H1 (cell line): Measurements from ENCODE around the gene FBLN5. TPM values are rescaled to one million over a fixed set of nuclear protein-coding genes. Genes with fewer than 3 reads are reported as not detected.

Experiments
- CTCF ChIA-PET: fragments of 300-600 bp; sonication (Branson Sonifier 250); formaldehyde crosslinking; loops from one replicate; lab custom pipeline; 2021; ENCODE audit not compliant: partially characterized antibody; lab: Charles Lee
- POLR2A ChIA-PET: fragments of 300-600 bp; sonication (Branson Sonifier 250); formaldehyde crosslinking; loops from one replicate; lab custom pipeline; 2021; ENCODE audit warnings: inconsistent platforms; ENCODE audit not compliant: partially characterized antibody; lab: Charles Lee
- DNase-seq, 2 experiments: peaks; one replicate each; pipeline versions ENCODE4 v3.0.0 to v3.0.0-alpha.2; 2010 to 2022; ENCODE audit warnings: low spot score in 2 of 2, low read depth in 1 of 2, mixed read lengths in 1 of 2
- FAIRE-seq: peaks from 2 replicates; lab custom pipeline; 2011; peaks lifted over from hg19 to GRCh38; lab: Jason Lieb, UNC
- H2AFZ ChIP-seq: 2 replicates; pipeline ENCODE4 v1.8.1; 2012; ENCODE audit warnings: low read length, inconsistent platforms
- H2AK5ac ChIP-seq: 2 replicates; pipeline ENCODE4 v1.6.1; 2013; ENCODE audit warnings: low read depth, low read length
- H2BK120ac ChIP-seq: replicated peaks from 2 replicates; pipeline ENCODE3; 2013; ENCODE audit warnings: low read depth, low read length, inconsistent platforms
- H2BK12ac ChIP-seq: 2 replicates; pipeline ENCODE4 v1.6.1; 2013; ENCODE audit warnings: low read depth, low read length
- H2BK15ac ChIP-seq: 2 replicates; pipeline ENCODE4 v1.6.1; 2013; ENCODE audit warnings: low read length
- H2BK20ac ChIP-seq: 2 replicates; pipeline ENCODE4 v1.6.1; 2013; ENCODE audit warnings: low read length
- H2BK5ac ChIP-seq: 2 replicates; pipeline ENCODE4 v1.6.1; 2013; ENCODE audit warnings: low read depth, low read length
- H3K14ac ChIP-seq: 2 replicates; pipeline ENCODE4 v1.6.1; 2013; ENCODE audit warnings: inconsistent platforms; ENCODE audit not compliant: insufficient read length
- H3K18ac ChIP-seq: 2 replicates; pipeline ENCODE4 v1.6.1; 2013; ENCODE audit warnings: low read length; ENCODE audit errors: extremely low read depth
- H3K23ac ChIP-seq: 2 replicates; pipeline ENCODE4 v1.6.1; 2013; ENCODE audit warnings: inconsistent platforms; ENCODE audit not compliant: insufficient read length
- H3K23me2 ChIP-seq: 2 replicates; pipeline ENCODE4 v1.6.1; 2013; ENCODE audit warnings: low read depth, low read length
- H3K27ac ChIP-seq: 2 replicates; pipeline ENCODE4 v1.6.1; 2011; ENCODE audit warnings: low read depth, low read length, inconsistent platforms
- H3K27me3 ChIP-seq, 4 experiments: replicated peaks in 1 of 4; 1 replicate in 1 of 4; 2 replicates in 3 of 4; pipeline versions ENCODE4 v1.6.1 to v1.8.1; 2011 to 2013; ENCODE audit warnings: low read length in 3 of 4, mild to moderate bottlenecking in 3 of 4, inconsistent platforms in 2 of 4, mixed read lengths in 2 of 4, moderate library complexity in 1 of 4; ENCODE audit not compliant: control insufficient read depth in 3 of 4, insufficient read depth in 3 of 4; ENCODE audit errors: extremely low read depth in 1 of 4
- H3K36me3 ChIP-seq, 4 experiments: 2 replicates each; pipeline versions ENCODE4 v1.6.1 to v1.8.1; 2011 to 2013; ENCODE audit warnings: mild to moderate bottlenecking in 4 of 4, low read length in 3 of 4, moderate library complexity in 2 of 4, control low read depth in 1 of 4, inconsistent platforms in 1 of 4; ENCODE audit not compliant: insufficient read depth in 4 of 4, control insufficient read depth in 2 of 4
- H3K4ac ChIP-seq: replicated peaks from 2 replicates; pipeline ENCODE3; 2013; ENCODE audit warnings: low read length, low read depth, mixed read lengths, inconsistent platforms; ENCODE audit not compliant: insufficient read length
- H3K4me1 ChIP-seq, 4 experiments: replicated peaks in 1 of 4; 1 replicate in 1 of 4; 2 replicates in 3 of 4; pipeline versions ENCODE4 v1.6.1 to v1.8.1; 2011 to 2013; ENCODE audit warnings: low read length in 3 of 4, inconsistent platforms in 2 of 4, mixed read lengths in 1 of 4; ENCODE audit not compliant: insufficient read depth in 4 of 4, control insufficient read depth in 3 of 4
- H3K4me2 ChIP-seq, 2 experiments: 2 replicates each; pipeline versions ENCODE4 v1.6.1 to v1.8.1; 2011 to 2013; ENCODE audit warnings: low read depth in 2 of 2, low read length in 2 of 2, control low read depth in 1 of 2, inconsistent platforms in 1 of 2, mild to moderate bottlenecking in 1 of 2; ENCODE audit not compliant: insufficient read depth in 1 of 2
- H3K4me3 ChIP-seq, 4 experiments: fragments of 200-600, 300-600 bp in 1 of 4; sonication (generic), shearing (Covaris generic), sonication (Bioruptor Twin) in 1 of 4; 2 replicates each; pipeline versions ENCODE4 v1.5.1 to v1.8.1; 2011 to 2016; ENCODE audit warnings: low read length in 4 of 4, low read depth in 3 of 4, control low read depth in 2 of 4, inconsistent platforms in 2 of 4, mild to moderate bottlenecking in 2 of 4, mixed read lengths in 1 of 4, moderate library complexity in 1 of 4; ENCODE audit not compliant: insufficient read depth in 2 of 4; ENCODE audit errors: extremely low read depth in 1 of 4
- H3K56ac ChIP-seq: replicated peaks from 2 replicates; pipeline ENCODE3; 2013; ENCODE audit warnings: low read depth, mild to moderate bottlenecking, mixed read lengths, low read length, inconsistent platforms; ENCODE audit not compliant: insufficient read length
- H3K79me1 ChIP-seq: 2 replicates; pipeline ENCODE4 v1.6.1; 2013; ENCODE audit warnings: low read depth, low read length, control low read depth
- H3K79me2 ChIP-seq, 2 experiments: 2 replicates each; pipeline versions ENCODE4 v1.6.1 to v1.8.1; 2012 to 2013; ENCODE audit warnings: low read length in 2 of 2, mild to moderate bottlenecking in 2 of 2, inconsistent platforms in 1 of 2; ENCODE audit not compliant: insufficient read depth in 2 of 2, control insufficient read depth in 1 of 2
- H3K9ac ChIP-seq, 4 experiments: replicated peaks in 1 of 4; 1 replicate in 1 of 4; 2 replicates in 3 of 4; pipeline versions ENCODE4 v1.6.1 to v1.8.1; 2011 to 2013; ENCODE audit warnings: low read depth in 3 of 4, low read length in 3 of 4, control low read depth in 2 of 4, mild to moderate bottlenecking in 2 of 4, moderate library complexity in 2 of 4, inconsistent platforms in 1 of 4; ENCODE audit errors: extremely low read depth in 1 of 4
- H3K9me3 ChIP-seq, 2 experiments: 2 replicates each; pipeline versions ENCODE4 v1.6.1 to v1.8.1; 2012 to 2013; ENCODE audit warnings: mild to moderate bottlenecking in 2 of 2, moderate library complexity in 2 of 2, control low read depth in 1 of 2, inconsistent platforms in 1 of 2, low read depth in 1 of 2, low read length in 1 of 2, mixed read lengths in 1 of 2; ENCODE audit not compliant: insufficient read depth in 2 of 2
- H4K20me1 ChIP-seq, 2 experiments: replicated peaks in 1 of 2; 2 replicates each; pipeline versions ENCODE3 to v1.8.1; 2011 to 2013; ENCODE audit warnings: inconsistent platforms in 2 of 2, low read length in 2 of 2, mild to moderate bottlenecking in 1 of 2; ENCODE audit not compliant: insufficient read depth in 2 of 2, control insufficient read depth in 1 of 2
- H4K5ac ChIP-seq: 2 replicates; pipeline ENCODE4 v1.6.1; 2013; ENCODE audit warnings: low read length, low read depth, mixed read lengths, inconsistent platforms; ENCODE audit not compliant: insufficient read length
- H4K8ac ChIP-seq: 2 replicates; pipeline ENCODE4 v1.8.0; 2013; ENCODE audit warnings: mild to moderate bottlenecking, moderate library complexity, low read length, inconsistent platforms; ENCODE audit not compliant: insufficient read depth; ENCODE audit errors: extremely low read depth
- H4K91ac ChIP-seq: replicated peaks from 2 replicates; pipeline ENCODE3; 2013; ENCODE audit warnings: low read length, mixed read lengths, inconsistent platforms; ENCODE audit not compliant: insufficient read length
- BACH1 ChIP-seq: IDR thresholded peaks from 2 replicates; pipeline ENCODE4 v1.6.1; 2012; ENCODE audit warnings: low read length, improper control_type of control experiment
- JUND ChIP-seq: IDR thresholded peaks from 2 replicates; pipeline ENCODE4 v1.6.1; 2011; ENCODE audit warnings: mild to moderate bottlenecking, improper control_type of control experiment, low read length
- NRF1 ChIP-seq: IDR thresholded peaks from 2 replicates; pipeline ENCODE4 v1.6.1; 2011; ENCODE audit warnings: mild to moderate bottlenecking, low read depth, low read length, improper control_type of control experiment
- RXRA ChIP-seq: IDR thresholded peaks from 2 replicates; pipeline ENCODE4 v1.6.1; 2011; ENCODE audit warnings: low read depth, mild to moderate bottlenecking, low read length, moderate library complexity; ENCODE audit not compliant: insufficient read depth
- SIX5 ChIP-seq: IDR thresholded peaks from 2 replicates; pipeline ENCODE4 v1.6.1; 2011; ENCODE audit warnings: mild to moderate bottlenecking, low read depth, low read length
- WGBS, 2 experiments: shearing (Covaris generic) in 1 of 2; methylation state at CpG; one replicate each; pipeline versions ENCODE4 v1.1.6 to v1.1.7; 2013 to 2015; ENCODE audit warnings: low lambda C conversion rate in 2 of 2, mixed read lengths in 2 of 2, inconsistent platforms in 1 of 2, low coverage in 1 of 2, missing lambda C conversion rate in 1 of 2; ENCODE audit not compliant: insufficient replicate concordance in 2 of 2, insufficient coverage in 1 of 2, insufficient read length in 1 of 2; ENCODE audit errors: extremely low coverage in 1 of 2, missing lambda C conversion rate in 1 of 2; 5-methylcytosine and 5-hydroxymethylcytosine counted together
- polyA plus RNA-seq, 7 experiments: library from polyadenylated mRNA; depleted of rRNA in 3 of 7; stranded (reverse) in 5 of 7; unstranded in 2 of 7; fragments of >200 nt in 5 of 7; fragments of 200-250 nt in 2 of 7; gene quantifications; 1 replicate in 5 of 7; 2 replicates in 1 of 7; 4 replicates in 1 of 7; pipeline versions ENCODE4 v1.2.1 to v1.2.3, GENCODE V29; 2011 to 2013; ENCODE audit warnings: missing spikeins in 2 of 7, mixed read lengths in 2 of 7
- total RNA-seq: library from RNA; stranded (reverse); fragmentation: NEBNext Ultra II Directional; extraction: Animal tissue kit (Norgen Biotek cat#: 25700); gene quantifications from 2 replicates; pipeline ENCODE4 v1.2.1, GENCODE V29; 2021

The FBLN5 gene
- total and polyA plus RNA-seq, 2 of the 8 experiments (the other 6 are each of a cell fraction or from before 2014, with no cell fraction given): 0.88 to 3.5 TPM

GRCh38 chr14:91904956-91905645 is 42.4 kb downstream of the FBLN5 start:
- Histone ChIP-seq H3K36me3 (no peaks in the 10 kb centered on the region), H3K4me2 (no peak overlapping the region), H3K23ac (no peak overlapping the region), H2BK20ac (no peak overlapping the region), H3K4me1 (no peaks in the 10 kb centered on the region), H2BK15ac (no peak overlapping the region), H3K18ac (no peak overlapping the region), H3K9me3 (no peaks in the 10 kb centered on the region), H2AFZ (no peak overlapping the region), H2BK12ac (no peak overlapping the region), H3K23me2 (no peaks in the 10 kb centered on the region), H4K8ac (no peak overlapping the region), H3K27me3 (peaks cover 0 to 1% (median 0%) of the 10 kb centered on the region in 4 experiments; a peak in 1 of 7 replicates), H4K20me1 (peaks cover 0 to 2% of the 10 kb centered on the region in 2 experiments), H3K4me3 (no peak overlapping the region), H4K5ac (no peak overlapping the region), H3K79me2 (no peaks in the 10 kb centered on the region), H3K56ac (no peak overlapping the region), H2BK5ac (no peak overlapping the region), H3K14ac (no peak overlapping the region), H4K91ac (no peak overlapping the region), H3K27ac (no peak overlapping the region), H2BK120ac (no peak overlapping the region), H3K4ac (no peak overlapping the region), H2AK5ac (no peak overlapping the region), H3K79me1 (no peaks in the 10 kb centered on the region), H3K9ac (no peak overlapping the region)
- FAIRE-seq (no peak), DNase-seq (no peak)
- ChIA-PET CTCF (interaction anchor here (0.5 to 2.6 kb wide), 5 partner anchors 10 to 645 kb away, joined by 3 to 10 read pairs (median 3); no protein-coding TSS in a partner anchor), POLR2A (interaction anchor here (0.6 kb wide), 1 partner anchor 176 kb away, joined by 3 read pairs; no protein-coding TSS in a partner anchor)
- TF ChIP-seq NRF1 (no peak), SIX5 (no peak), JUND (no peak), RXRA (no peak), BACH1 (no peak)
- 90% methylated on average over 9 of the region's 9 CpGs; no CpG with 5 or more reads in 1 of the 2 experiments for WGBS, 2 experiments
